PFSK-1 (cell line): ENCODE measurements around the gene B3GNT3.

Experiments
- FOXP2 ChIP-seq: optimal IDR thresholded peaks from 2 replicates; pipeline ENCODE3; 2011; ENCODE audit warnings: borderline replicate concordance, control low read depth, inconsistent platforms; ENCODE audit not compliant: insufficient read depth; ENCODE audit errors: extremely low read length, extremely low read depth
- POLR2AphosphoS5 ChIP-seq: IDR thresholded peaks from 2 replicates; pipeline ENCODE4 v1.6.1; 2012; ENCODE audit warnings: low read depth, mild to moderate bottlenecking, control low read depth, low read length, moderate library complexity
- SIN3A ChIP-seq: IDR thresholded peaks from 2 replicates; pipeline ENCODE4 v1.6.1; 2012; ENCODE audit warnings: mild to moderate bottlenecking, low read length, moderate library complexity, borderline replicate concordance; ENCODE audit not compliant: insufficient read depth
- TAF1 ChIP-seq: IDR thresholded peaks from 2 replicates; pipeline ENCODE4 v1.6.1; 2012; ENCODE audit warnings: low read length, control low read depth, borderline replicate concordance; ENCODE audit not compliant: insufficient read depth
- TF ChIP-seq, protein P1 (sequence below), 2 experiments: IDR thresholded peaks; 2 replicates each; pipeline versions ENCODE4 v1.6.1 to v1.8.0; 2011 to 2012; ENCODE audit warnings: low read depth in 2 of 2, low read length in 2 of 2, control low read depth in 1 of 2, inconsistent platforms in 1 of 2, mild to moderate bottlenecking in 1 of 2, moderate library complexity in 1 of 2; ENCODE audit not compliant: insufficient read depth in 1 of 2

Gene B3GNT3

GRCh38 chr19:17848595-17849292 lies 53.8 kb downstream of the B3GNT3 start:
- TF ChIP-seq, protein P1, sequence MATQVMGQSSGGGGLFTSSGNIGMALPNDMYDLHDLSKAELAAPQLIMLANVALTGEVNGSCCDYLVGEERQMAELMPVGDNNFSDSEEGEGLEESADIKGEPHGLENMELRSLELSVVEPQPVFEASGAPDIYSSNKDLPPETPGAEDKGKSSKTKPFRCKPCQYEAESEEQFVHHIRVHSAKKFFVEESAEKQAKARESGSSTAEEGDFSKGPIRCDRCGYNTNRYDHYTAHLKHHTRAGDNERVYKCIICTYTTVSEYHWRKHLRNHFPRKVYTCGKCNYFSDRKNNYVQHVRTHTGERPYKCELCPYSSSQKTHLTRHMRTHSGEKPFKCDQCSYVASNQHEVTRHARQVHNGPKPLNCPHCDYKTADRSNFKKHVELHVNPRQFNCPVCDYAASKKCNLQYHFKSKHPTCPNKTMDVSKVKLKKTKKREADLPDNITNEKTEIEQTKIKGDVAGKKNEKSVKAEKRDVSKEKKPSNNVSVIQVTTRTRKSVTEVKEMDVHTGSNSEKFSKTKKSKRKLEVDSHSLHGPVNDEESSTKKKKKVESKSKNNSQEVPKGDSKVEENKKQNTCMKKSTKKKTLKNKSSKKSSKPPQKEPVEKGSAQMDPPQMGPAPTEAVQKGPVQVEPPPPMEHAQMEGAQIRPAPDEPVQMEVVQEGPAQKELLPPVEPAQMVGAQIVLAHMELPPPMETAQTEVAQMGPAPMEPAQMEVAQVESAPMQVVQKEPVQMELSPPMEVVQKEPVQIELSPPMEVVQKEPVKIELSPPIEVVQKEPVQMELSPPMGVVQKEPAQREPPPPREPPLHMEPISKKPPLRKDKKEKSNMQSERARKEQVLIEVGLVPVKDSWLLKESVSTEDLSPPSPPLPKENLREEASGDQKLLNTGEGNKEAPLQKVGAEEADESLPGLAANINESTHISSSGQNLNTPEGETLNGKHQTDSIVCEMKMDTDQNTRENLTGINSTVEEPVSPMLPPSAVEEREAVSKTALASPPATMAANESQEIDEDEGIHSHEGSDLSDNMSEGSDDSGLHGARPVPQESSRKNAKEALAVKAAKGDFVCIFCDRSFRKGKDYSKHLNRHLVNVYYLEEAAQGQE (IDR thresholded peaks at IDR 0.05; ENCODE audit: insufficient read depth in 1 of 2, low read depth in 2 of 2, low read length in 2 of 2): no peak
- TF ChIP-seq FOXP2 (no peak), SIN3A (no peak), TAF1 (no peak)

GRCh38 chr19:17854061-17854460 lies 59.1 kb downstream of the B3GNT3 start:
- TF ChIP-seq POLR2AphosphoS5 (no peak), FOXP2 (no peak), TAF1 (no peak), SIN3A (no peak)
- TF ChIP-seq, protein P1 (IDR thresholded peaks at IDR 0.05; ENCODE audit: insufficient read depth in 1 of 2, low read depth in 2 of 2, low read length in 2 of 2): no peak

GRCh38 chr19:17855280-17856152 lies 60.6 kb downstream of the B3GNT3 start:
- TF ChIP-seq, protein P1 (IDR thresholded peaks at IDR 0.05; ENCODE audit: insufficient read depth in 1 of 2, low read depth in 2 of 2, low read length in 2 of 2): no peak
- TF ChIP-seq FOXP2 (peak; percentile 75), POLR2AphosphoS5 (no peak), TAF1 (no peak), SIN3A (no peak)

DNA sequence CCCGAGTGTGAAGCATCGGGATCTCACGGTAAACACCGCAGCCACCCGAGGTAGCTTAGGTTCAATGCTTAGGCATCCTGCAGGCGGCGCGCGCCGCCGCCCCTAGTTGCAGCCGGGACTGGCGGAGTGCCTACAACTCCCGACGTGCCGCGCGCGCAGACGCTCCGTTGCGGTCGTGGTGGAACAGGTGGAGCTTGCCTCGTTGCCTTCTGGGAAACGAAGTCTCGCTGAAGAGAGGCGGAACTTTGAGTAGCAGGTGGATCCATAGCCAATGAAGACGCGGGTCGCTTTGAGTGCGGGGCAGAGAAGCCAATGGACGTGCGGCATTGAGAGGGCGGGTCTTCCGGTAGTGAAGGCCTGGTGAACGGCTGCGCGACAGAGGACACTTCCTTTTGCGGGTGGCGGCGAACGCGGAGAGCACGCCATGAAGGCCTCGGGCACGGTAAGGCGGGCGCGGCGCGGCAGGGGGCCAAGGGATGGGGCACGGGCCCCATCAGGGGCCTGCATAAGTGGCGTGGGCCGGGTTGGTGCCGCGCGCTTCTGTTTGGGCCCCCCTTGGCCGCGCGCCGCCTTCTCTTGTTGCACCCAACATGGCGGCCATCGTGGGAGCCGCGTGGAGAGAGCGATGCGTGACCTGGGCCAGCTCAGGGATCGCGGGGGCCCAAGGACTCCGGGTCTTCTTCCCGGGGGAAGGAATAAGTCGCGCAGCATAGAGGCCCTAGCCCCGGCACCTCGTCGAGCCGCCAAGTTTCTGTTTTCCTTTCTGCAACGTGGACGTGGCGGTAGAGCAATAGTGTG lies 64.8 kb downstream of the B3GNT3 start, which contains the start of gene RPL18A:
RPL18A (plus strand) TSS at position 378 of the 798 bp plus-strand sequence; CDS start at position 425, 47 bp downstream.
- TF ChIP-seq TAF1 (peak; percentile 98), SIN3A (no peak; the same call in 1 of the 2 replicates), POLR2AphosphoS5 (peak; percentile 92), FOXP2 (peak; percentile 92)
- TF ChIP-seq, protein P1 (IDR thresholded peaks at IDR 0.05; ENCODE audit: insufficient read depth in 1 of 2, low read depth in 2 of 2, low read length in 2 of 2): no peak; a peak in 1 of 4 replicates
